BE2C (cell line): Measurements from ENCODE around the gene TNFAIP8.

Experiments used
- DNase-seq: peaks from one replicate; pipeline ENCODE4 v3.0.0-alpha.2; 2020
- H3K27me3 ChIP-seq: fragments of 250-450 bp; sonication (Bioruptor Pico); 2 replicates; pipeline ENCODE4 v1.5.1; 2020; ENCODE audit warnings: mild to moderate bottlenecking
- H3K36me3 ChIP-seq: fragments of 250-450 bp; sonication (Bioruptor Pico); 2 replicates; pipeline ENCODE4 v1.5.1; 2020; ENCODE audit warnings: mild to moderate bottlenecking
- H3K4me1 ChIP-seq: fragments of 250-450 bp; sonication (Bioruptor Pico); 2 replicates; pipeline ENCODE4 v1.5.1; 2020
- H3K4me3 ChIP-seq: 2 replicates; pipeline ENCODE4 v1.5.1; 2011; ENCODE audit warnings: low read depth, low read length
- H3K9me3 ChIP-seq: fragments of 250-450 bp; sonication (Bioruptor Pico); 2 replicates; pipeline ENCODE4 v1.5.1; 2020
- CTCF ChIP-seq: IDR thresholded peaks from 2 replicates; pipeline ENCODE4 v1.5.1; 2012; ENCODE audit warnings: mild to moderate bottlenecking, low read depth, low read length

TNFAIP8 gene

DNA sequence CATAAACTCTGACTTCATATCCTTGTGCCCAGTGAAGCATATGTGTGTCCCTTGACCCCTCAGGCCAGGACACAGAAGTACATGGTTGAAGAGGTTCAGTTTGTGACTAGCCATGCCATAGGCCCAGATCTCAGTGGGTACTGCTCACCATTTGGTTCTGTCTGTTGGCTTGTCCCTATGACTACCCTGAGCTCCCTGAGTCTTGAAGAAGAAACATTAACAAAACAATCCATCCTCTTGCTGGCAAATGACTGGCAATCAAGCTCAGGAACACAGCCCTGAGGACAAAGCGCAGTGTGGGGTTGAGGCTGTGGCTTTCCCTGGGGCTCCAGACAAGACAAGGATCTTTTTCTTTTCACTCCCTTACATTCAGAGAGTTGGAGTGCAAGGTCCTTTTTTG is 46.3 kb downstream of the TNFAIP8 start:
- no peaks in the 10 kb centered on the region for H3K9me3 ChIP-seq
- TF ChIP-seq CTCF, result no peak

GRCh38 chr5:119402555-119402954 is 46.7 kb downstream of the TNFAIP8 start:
- Histone ChIP-seq H3K27me3 (no peaks in the 10 kb centered on the region), H3K9me3 (no peaks in the 10 kb centered on the region), H3K4me3 (no peak overlapping the region), H3K4me1 (no peaks in the 10 kb centered on the region), H3K36me3 (no peaks in the 10 kb centered on the region)
- no peak for DNase-seq
- TF ChIP-seq CTCF, result no peak

More for the DNA sequence above, 46.3 kb downstream of the TNFAIP8 start:
- Histone ChIP-seq H3K4me3 (no peak overlapping the region), H3K27me3 (no peaks in the 10 kb centered on the region), H3K4me1 (no peaks in the 10 kb centered on the region), H3K36me3 (no peaks in the 10 kb centered on the region)
- DNase-seq, result no peak

- TF ChIP-seq CTCF, result no peak
- Histone ChIP-seq H3K4me1 (no peaks in the 10 kb centered on the region), H3K36me3 (no peaks in the 10 kb centered on the region)
Measured at GRCh38 chr5:119404033-119404432, 48.2 kb downstream of the TNFAIP8 start.

DNA sequence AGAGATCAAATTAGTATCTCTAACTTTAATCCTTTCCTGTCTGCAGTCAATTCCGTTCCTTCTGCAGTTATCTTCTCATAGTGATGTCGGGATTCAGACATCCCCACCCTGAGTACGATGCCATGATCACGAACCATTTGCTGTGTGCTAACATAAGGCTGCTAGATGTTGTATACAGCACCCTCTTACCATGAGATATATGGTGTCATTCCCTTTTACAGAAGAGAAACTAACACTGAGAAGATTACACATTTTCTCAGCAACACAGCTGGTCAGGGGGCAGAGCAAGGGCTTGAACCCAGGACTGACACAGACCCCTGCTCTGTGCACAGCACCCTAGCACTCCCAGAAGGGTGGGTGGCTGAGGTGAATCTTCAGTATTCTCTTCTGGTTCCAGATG is 49.6 kb downstream of the TNFAIP8 start:
- Histone ChIP-seq H3K4me3 (no peak overlapping the region), H3K36me3 (no peaks in the 10 kb centered on the region), H3K4me1 (no peaks in the 10 kb centered on the region), H3K27me3 (no peaks in the 10 kb centered on the region), H3K9me3 (no peaks in the 10 kb centered on the region)
- no peak for TF ChIP-seq CTCF
- no peak for DNase-seq

More at GRCh38 chr5:119404033-119404432, 48.2 kb downstream of the TNFAIP8 start:
- Histone ChIP-seq H3K27me3 (no peaks in the 10 kb centered on the region), H3K4me3 (no peak overlapping the region), H3K9me3 (no peaks in the 10 kb centered on the region)
- no peak for DNase-seq

- Histone ChIP-seq H3K36me3 (no peaks in the 10 kb centered on the region), H3K4me3 (no peak overlapping the region), H3K4me1 (no peaks in the 10 kb centered on the region), H3K27me3 (no peaks in the 10 kb centered on the region), H3K9me3 (no peaks in the 10 kb centered on the region)
- TF ChIP-seq CTCF, result no peak
- no peak for DNase-seq
Measured at GRCh38 chr5:119406551-119407110, 50.8 kb downstream of the TNFAIP8 start.

DNA sequence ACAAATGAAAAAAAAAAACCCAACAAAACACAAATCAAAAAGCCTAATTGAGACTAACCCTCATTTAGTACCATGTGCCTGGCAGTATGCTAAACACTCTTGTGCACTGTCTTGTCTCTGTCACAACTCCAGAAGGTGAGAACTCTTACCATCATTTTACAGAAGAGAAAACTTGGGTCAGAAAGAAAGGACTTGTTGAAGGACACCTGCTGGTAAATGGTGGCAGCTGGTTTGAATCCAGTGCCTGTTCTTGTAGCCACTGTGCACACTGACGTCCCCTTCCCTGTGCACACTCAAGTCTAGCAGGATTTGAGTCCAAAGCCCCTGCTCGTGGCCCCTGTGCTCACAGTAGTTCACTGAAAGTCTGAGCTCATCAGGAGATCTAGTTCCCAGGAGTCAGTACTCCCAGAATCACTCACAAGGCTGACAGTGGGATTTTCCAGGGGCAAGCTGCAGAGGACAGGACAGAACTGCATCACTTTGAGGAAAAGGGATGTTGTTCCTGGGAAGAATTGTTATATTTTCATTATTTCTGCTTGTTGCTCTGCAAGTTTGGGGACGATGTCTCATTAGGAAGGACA is 53.5 kb downstream of the TNFAIP8 start:
- no peak overlapping the region for H3K4me3 ChIP-seq
- no peaks in the 10 kb centered on the region for H3K36me3 ChIP-seq
- no peaks in the 10 kb centered on the region for H3K27me3 ChIP-seq
- H3K9me3 ChIP-seq, result no peaks in the 10 kb centered on the region
- no peak for DNase-seq
- TF ChIP-seq CTCF, result no peak
- H3K4me1 ChIP-seq, result no peaks in the 10 kb centered on the region
